Renal cortical epithelial cell (primary cell): Measurements from ENCODE around the gene HMGN1. TPM values are rescaled to one million over a fixed set of nuclear protein-coding genes. Genes with fewer than 3 reads are reported as not detected.
"Not testable (repeated sequence)": the region's sequence is repeated elsewhere in the genome, so short reads cannot be mapped to it uniquely, and the experiment has no call there.

ENCODE experiments used
- DNase-seq: peaks from one replicate; pipeline ENCODE4 v3.0.0-alpha.2; 2011; ENCODE audit warnings: low read depth
- total RNA-seq: library from RNA; depleted of rRNA; stranded (reverse); fragments of >200 nt; gene quantifications from 2 replicates; pipeline ENCODE4 v1.2.3, GENCODE V29; 2014

The HMGN1 gene, protein sequence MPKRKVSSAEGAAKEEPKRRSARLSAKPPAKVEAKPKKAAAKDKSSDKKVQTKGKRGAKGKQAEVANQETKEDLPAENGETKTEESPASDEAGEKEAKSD
- 258 and 396 TPM in 2 replicates for total RNA-seq

DNA sequence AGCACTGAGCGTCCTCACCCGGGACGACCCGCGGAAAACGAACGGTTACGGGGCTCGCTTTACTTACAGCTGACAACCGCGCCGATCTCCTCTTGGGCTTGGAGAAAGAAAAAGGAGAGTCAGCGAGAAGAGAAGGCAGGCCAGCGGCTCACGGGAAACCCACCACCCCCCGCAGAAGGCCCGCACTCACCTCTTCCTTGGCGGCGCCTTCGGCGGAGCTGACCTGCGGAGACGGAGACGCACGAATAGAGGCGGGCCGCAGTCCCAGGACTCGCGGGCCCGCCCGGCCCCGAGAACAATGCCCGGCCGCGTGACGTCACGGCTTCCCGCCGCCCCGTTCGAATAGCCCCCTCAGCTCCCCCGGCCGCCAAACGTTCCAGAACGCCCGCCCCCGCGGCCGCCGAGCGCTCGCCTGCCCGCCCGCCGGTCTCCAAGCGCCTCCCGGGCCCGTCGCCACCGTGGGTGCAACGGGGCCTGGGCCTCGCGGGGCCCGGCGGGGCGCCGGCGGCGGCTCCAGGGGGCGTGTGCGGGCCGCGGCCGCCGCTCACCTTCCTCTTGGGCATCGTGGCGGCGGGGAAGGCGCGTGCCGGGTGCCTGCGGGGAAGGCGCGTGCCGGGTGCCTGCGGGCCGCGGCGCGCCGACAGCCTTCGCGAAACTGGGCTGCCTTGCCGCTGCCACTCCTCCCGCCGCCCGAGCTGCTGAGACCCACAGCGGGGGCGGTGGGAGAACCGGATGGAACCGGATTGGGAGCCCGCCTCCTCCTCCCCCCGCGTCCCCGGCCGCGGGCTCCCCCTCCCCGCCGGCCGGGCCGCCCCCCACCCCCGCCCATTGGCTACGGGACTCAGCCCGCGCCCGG, at the start of gene HMGN1:
HMGN1 (minus strand) TSS at position 734 of the 856 bp plus-strand sequence; CDS start at position 563, 171 bp downstream.
- peak; percentile 47 for DNase-seq

DNA sequence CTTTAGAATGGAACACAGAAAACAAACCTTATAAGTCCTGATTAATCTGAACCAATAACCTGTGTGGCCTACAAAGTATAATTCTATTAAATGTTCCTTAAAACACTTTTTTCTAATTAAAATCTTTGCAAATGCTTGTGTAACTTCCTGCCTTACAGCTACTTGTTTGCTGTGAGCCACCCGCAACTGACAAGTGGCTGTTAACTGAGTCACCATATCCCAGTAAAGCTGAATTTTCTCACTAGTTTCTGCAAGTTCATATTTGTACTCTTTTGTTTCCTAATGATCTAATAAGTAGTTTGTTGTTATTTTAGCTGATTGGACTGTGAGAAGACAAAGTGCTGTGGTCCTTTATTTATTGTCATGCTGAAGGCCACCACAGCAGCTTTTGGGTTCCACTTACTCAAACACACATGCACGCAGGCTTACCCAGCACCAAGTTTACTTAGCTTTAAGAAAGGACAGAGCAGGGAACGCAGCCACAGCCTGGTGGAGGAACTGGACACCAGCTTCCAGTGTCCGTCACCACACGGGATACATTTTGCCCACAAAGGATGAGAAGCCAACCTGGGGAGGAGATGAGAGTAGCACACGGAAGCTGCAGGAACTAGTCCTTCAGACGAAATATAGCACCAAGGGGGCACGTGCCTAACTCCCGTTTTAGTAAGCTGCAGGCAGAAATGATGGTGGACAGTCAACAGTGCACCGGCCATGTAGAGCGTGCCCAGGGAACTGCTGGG, 48.9 kb upstream of the HMGN1 start:
- DNase-seq = no peak

DNA sequence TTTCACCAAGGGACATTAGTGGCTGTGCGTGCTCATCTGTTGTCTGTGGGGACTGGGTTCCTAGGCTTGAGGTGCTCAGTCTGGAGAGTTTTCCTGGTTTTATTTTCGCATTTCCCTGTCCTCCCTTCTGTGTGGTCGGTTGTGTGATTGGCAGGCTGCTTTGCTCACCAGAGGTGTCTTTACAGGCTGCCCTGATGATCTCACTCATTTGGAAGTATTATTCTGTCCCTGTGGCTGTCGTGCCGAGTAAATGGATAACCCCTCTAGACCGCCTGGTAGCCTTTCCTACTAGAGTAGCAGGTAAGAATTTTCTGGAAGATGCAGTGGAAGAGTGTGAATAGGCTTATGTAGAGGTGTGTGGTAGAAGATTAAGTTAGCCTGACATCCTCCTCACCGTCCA, 44.1 kb upstream of the HMGN1 start:
- DNase-seq = no peak

DNA sequence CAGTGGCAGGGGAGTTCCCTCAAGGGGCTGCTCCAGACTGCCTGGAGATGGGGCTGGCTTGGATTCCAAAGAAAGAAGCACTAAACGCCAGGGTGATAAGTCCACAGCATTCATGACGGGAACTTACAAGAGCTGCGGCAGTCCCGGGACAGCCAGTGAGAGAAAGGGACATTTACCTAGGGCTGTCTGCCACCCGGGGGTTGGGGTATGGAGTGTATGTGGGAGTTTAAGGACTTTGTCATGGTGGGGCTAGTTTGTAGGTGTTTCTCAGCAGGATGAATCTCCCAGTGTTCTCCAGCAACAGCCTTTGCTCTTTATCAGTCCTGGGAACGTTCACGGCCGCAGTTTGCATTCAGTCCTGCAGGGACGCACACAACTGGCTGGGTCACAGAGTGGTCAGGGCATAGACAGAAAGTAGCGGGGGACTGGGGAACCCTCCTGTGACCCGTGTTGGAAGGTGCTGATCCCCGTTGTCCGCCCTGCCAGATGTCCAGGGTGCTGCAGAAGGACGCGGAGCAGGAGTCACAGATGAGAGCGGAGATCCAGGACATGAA, 41.4 kb upstream of the HMGN1 start:
- no peak for DNase-seq

DNA sequence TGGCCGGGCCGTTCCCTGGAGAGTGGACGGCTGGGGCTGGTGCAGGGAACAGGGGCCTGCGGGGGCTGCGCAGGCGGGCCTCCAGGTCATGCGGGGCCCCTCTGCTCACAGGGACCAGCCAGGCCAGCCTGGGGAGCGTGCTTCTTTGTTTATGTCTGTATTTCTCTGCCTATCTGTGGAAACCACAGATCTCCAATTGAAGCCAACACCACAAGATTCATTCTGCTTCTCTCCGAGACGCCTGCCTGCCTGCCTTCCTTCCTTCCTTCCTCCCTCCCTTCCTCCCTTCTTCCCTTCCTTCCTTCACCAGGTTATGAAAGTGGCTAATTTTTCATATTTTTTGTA, 39.9 kb upstream of the HMGN1 start:
- no peak for DNase-seq

DNA sequence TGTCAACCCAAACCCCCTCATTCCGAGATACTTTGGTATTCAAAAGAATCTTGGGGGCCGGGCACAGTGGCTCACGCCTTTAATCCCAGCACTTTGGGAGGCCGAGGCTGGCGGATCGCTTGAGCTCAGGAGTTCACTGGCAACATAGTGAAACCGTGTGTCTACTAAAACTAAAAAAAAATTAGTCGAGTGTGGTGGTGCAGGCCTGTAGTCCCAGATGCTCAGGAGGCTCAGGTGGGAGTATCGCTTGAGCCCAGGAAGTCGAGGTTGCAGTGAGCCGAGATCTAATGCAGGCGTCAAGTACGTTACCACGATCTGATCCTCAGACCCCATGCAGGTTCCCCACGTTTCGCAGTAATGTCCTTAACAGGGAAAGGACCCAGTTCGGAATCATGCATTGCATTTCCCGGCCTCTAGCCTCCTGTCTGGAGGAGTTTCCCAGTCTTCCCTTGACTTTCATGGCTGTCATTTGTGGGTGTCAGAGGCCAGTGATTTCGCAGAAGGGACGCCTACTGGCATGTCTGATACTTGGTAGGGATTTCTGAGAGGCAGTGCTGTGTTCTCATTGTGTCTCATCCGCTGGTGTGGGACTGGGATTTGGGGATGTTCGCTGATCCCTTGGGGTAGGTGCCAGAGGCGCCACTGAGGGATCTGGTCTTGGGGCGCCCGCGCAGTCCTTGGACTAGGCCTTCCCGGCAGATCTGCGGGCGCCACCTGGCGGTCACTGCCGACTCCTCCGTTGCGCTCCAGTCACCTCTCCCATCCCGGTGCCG, 39.3 kb upstream of the HMGN1 start:
- DNase-seq = peak; percentile 45

DNA sequence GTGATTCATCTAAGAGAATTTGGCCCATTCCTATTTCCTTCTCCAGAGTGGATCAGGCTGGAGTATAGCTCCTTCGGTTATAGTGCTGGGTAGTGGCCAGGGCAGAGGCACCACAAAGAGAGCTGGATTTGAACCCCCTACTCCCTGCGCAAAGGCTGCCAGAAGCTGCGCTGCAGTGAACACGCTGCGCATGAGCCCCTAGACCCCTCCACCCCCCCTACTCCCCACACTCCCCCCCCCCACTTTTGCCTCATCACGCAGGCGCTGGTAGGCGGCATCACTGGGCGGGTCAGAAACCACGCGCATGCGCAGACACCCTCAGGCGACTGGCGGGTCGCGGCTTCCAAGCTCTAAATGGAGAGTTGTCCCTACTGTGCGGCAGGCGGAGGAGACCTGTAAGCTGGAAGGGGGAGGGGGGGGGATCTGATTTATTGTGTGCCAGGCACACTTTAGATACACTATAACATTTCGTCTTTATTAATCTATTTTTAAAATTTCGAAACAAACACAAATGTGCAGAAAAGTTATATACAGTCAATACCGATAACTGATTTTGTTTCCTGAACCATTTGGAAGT, 38.7 kb upstream of the HMGN1 start:
- peak; percentile 58 for DNase-seq

DNA sequence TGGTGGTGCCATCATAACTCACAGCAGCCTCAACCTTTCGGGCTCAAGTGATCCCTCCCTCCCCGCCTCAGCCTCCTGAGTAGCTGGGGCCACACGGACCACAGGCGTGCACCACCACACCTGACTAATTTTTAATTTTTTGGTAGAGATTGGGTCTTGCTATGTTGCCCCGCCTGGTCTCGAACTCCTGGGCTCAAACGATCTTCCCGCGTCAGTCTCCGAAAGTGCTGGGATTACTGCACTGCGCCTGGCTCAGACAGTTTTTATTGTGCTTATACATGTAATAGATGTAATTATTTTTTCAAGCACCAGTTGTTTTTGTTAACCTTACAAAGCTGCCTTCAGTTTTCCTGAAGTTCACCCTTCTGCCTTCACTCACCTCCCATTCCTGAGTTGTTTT, 38.0 kb upstream of the HMGN1 start:
- no peak for DNase-seq

DNA sequence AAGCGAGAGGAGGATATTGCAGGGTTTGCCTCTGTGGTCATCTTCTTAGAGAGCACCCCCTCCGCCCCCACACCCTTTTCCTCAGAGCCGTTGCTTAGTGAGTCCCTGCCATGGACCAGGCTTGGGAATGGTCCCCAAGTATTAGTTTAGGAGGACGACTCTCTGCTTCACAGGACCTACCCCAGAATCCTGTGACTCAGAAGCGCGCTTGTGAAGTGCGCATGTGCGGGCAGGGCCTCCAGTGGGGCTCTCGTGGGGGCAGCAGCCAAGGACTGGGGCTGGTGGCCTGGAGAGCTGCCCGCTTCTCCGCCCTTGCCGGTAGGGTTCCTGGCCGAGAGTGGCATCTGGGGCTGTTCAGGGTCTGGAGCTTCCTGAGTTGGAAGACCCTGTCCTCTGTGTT, 37.3 kb upstream of the HMGN1 start:
- no peak for DNase-seq

DNA sequence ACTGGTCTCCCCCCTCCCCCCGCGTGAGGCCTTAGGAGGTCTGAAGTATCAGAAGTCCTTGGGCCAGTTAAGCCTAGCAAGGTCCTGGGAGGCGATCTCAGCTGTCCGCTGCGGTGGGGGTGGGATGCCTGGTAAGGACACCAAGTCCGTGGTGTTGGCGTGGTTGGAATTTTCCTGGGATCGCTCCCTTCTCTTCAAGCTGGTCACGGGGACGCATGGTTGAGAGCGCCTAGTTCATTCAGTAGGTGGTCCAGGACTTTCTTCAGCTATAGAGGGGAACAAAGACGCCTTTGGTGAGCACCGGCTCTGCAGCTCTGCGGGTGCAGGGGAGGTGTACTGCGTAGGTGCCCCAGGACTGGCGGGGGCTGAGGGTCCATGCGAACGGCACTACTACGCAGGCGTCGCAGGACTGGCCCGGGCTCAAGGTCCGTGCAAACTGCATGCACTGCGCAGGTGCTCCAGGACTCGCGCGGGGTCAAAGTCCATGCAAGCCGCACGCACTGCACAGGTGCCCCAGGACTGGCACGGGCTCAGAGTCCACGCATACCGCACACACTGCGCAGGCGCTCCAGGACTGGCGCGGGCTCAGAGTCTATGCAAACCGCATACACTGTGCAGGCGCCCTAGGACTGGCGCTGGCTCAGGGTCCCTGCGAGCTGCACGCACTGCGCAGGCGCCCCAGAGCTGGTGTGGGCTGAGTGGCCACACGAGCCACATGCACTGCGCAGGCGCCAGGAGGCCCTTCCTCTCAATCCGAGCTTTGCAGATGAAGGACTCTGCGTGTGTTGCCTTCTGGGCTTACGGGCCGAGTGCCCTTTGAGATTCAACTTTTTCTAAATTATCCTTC, 36.6 kb upstream of the HMGN1 start:
- DNase-seq = peak; percentile 61

DNA sequence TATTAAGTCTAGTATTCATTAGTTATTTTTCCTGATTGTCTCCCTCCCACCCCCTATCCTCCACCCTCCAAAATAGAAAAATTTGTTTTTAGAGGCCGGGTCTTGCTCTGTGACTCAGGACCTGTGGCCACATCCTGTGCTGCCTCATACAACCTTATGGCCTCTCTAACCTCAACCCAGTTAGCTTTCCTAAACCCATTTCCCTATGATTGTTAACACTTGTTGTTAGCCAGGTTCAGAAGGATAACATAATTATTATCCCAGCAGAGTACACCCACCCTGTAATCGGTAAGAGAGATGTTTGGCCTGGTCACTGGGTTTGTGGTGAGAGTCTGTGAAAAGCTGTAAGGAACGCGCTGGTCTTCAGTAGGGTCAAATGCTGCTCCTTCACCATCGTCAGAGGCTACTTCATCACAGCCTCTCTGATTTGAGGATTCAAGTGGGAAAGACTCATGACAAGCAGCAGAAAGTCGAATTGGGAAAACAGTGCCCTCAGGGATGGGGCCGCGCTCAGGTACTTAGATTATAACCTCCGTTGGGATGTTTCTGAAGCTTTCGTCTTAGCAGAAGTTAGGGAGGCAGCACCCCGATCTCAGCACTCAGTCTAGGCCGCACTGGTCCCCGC, 35.9 kb upstream of the HMGN1 start:
- DNase-seq = peak; percentile 70

DNA sequence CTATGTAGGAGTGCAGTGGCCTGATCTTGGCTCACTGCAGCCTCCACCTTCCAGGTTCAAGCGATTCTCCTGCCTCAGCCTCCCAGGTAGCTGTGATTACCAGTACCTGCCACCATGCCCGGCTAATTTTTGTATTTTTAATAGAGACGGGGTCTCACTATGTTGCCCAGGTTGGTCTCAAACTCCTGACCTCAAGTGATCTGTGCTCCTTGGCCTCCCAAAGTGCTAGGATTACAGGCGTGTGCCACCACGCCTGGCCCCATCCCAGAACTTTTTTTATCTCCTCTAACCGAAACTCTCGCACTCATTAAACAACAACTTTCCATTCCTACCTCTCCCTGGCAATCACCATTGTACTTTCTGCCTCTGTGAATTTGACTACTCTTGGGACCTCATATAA, 33.2 kb upstream of the HMGN1 start:
- not testable (repeated sequence) for DNase-seq

DNA sequence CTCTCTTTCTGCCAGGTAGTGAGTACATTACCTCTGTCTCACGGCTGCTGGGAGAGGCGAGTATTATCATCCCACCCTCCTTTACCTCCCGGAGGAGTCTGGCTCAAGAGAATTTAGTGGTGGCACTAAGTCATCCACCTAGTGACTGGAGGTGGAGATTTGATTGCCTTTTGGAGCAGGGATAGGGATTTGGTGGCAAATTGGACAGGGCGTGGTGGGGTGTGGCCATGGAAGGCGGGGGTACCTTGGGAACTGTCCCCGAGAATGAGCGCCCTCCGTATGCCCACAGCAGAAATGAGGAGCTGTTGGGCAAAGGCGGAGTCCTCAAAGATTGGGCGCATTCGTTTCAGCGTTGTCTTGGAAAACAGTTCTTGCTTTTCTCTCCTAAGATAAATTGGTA, 32.1 kb upstream of the HMGN1 start:
- DNase-seq = no peak

DNA sequence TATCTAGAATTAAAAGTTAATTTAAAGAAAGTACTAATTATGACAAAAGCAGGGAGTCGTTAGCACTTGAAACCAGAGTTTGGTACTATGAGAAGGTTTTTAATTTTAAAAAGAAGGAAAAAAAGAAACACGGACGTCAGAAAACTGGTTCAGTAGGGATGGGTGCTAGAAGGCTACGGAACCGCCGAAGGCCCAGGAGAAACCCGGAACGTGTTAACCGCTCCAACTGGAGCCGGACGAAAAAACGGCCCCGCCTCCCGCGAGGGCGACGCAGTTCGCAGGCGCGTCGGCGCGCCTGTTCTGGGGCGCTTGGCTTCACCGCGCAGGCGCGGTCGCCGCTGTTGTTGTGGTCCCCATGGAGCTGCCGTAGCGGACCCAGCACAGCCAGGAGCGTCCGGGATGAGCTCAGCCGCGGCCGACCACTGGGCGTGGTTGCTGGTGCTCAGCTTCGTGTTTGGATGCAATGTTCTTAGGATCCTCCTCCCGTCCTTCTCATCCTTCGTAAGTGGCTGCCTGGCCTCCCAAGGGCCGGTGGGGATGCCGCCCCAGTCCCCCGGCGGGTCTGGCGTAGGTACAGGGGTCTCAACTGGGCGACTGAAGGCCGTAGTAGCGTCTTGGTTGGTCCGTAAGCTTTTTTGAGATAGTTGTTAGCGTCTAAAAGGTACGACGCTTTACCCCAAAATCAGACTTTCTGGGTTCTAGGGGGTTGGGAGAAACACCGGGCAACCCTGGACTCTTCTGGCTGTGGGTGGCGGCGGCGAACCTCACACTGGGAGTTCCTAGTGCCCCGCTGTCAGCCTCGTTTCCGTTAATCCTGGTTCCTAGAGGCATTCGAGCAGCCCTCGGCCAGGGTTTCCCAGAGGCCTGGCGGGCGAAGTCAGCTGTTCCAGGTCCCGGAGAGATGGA, 31.4 kb upstream of the HMGN1 start:
- DNase-seq = peak; percentile 88

DNA sequence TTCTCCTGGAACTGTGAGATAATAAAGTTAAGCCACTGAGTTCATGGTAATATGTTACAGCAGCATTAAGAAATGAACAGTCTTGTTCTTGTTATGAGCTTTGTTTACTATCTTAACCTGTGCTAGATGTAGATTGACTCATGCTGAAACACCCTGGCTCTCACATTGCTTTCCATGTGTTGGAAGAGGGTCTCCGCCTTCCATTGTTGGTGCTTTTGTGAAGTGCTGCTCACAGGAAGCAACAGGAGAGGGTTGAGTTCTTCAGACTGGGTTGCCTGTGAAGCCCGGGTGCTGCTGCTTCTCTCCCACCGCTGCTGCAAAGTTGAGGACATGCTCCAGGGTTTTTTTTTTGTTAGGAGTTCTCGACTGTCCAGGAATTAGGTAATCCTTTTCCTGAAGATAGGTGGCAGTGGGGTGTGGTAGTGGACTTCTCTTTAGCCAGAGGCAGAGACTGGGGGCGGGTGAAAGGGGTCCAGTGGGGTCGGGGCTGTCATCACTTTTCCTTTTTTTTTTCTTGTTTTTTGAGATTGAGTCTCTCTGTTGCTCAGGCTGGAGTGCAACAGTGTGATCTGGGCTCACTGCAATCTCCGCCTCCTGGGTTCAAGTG, 28.7 kb upstream of the HMGN1 start:
- DNase-seq = peak; percentile 63

DNA sequence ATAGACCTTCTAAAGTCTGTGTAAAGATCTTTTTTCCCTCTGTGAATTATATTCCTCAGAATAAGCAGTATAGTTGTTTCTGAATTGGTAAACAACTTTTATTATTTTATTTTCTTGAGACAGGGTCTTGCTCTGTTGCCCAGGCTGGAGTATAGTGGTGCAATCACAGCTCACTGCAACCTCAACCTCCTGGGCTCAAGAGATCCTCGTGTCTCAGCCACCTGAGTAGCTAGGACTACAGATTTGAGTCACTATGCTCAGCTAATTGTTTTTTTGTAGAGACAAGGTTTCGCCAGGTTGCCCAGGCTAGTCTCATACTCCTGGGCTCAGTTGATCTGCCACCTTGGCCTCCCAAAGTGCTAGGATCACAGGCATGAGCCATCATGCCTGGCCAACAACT, 26.6 kb upstream of the HMGN1 start:
- no peak for DNase-seq

DNA sequence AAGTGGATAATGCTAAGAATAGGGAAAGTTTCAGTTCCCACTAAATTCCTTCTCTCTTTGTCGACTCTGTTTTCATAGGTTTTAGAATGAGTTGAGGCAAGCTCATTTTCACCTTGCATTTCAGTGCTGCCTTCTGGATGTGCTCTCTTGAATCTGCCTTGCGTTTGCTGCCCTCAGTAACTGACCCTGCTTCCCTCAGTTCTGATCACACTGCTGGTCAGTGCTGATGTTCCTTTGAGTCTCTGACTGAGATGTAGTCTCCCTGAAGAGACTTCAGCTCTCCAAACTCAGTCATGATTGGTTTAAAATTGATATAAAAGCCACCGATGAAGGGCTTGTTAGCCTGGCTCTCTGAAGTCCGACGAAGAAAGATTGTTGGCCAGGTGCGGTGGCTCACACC, 25.2 kb upstream of the HMGN1 start:
- no peak for DNase-seq

DNA sequence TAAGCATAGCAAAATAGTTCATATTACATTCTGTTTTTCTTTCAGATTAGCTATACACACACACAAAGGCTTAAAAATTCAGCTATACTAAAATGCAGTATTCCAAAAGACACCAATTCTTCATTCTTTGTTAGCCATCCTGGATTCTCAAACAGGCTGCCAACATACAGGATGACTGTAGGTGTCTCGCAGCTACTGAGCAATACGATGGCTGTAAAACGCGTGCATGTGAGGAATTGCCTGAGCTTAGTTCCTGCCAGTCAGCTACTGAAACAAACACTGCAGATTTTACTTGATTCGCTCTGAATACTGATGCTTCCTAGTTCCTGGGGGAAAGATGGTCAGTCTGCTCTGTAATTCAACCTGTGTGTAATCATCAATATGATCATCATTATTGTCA, 24.7 kb upstream of the HMGN1 start:
- peak; percentile 68 for DNase-seq

DNA sequence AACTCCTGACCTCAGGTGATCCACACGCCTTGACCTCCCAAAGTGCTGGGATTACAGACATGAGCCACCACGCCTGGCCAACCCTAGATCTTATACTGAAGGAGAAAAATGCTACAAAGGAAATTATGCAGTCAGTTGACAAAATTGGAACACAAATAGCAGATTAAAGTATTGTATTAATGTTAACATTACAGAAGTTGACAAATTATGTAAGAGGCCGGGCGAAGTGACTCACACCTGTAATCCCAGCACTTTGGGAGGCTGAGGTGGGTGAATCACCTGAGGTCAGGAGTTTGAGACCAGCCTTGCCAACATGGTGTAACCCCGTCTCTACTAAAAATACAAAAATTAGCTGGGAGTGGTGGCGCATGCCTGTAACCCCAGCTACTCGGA, 21.0 kb upstream of the HMGN1 start:
- not testable (repeated sequence) for DNase-seq
